ENCODE results near the gene ANKUB1.

ANKUB1 gene

DNA sequence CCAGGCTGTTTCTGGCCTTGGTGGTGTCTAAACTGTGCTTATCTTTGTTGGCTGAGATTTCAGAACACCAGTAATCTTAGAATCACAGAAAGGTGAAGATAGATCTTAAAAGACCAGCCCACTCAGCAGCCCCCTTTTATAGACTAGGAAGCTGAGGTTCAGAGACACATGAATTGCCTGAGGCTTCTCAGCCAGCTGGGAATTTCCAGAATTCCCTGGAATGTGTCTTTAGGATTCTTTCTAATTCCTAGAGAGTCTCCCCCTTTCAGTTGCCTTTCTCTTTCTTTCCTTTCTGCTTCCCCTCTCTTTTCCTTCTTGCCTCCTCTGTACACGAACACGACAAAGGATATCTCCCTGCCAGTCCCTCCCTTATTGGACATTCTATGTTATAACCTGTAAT is 19.5 kb downstream of the ANKUB1 start:
- no peak overlapping the region for H2AFZ ChIP-seq (ENCODE audit: low read depth, low read length)
- H3K9ac ChIP-seq (ENCODE audit: low read depth, low read length), result no peak overlapping the region
- no peaks in the 10 kb centered on the region for H3K4me1 ChIP-seq (ENCODE audit: insufficient read depth, low read length)
- ATAC-seq (ENCODE audit: insufficient read depth, low read depth) (no peak), DNase-seq (no peak)
- no peaks in the 10 kb centered on the region for H3K9me3 ChIP-seq (ENCODE audit: insufficient read depth, low read length, severe bottlenecking)
- no peak overlapping the region for H3K4me2 ChIP-seq (ENCODE audit: insufficient read depth, low read length)
- no peaks in the 10 kb centered on the region for H3K36me3 ChIP-seq (ENCODE audit: insufficient read depth, low read length)
- no peaks in the 10 kb centered on the region for H3K79me2 ChIP-seq (ENCODE audit: insufficient read depth, low read length)
- no peak overlapping the region for H3K27ac ChIP-seq (ENCODE audit: low read length)
- H4K20me1 ChIP-seq (ENCODE audit: insufficient read depth, low read length), result no peaks in the 10 kb centered on the region
- TF ChIP-seq, protein P1, sequence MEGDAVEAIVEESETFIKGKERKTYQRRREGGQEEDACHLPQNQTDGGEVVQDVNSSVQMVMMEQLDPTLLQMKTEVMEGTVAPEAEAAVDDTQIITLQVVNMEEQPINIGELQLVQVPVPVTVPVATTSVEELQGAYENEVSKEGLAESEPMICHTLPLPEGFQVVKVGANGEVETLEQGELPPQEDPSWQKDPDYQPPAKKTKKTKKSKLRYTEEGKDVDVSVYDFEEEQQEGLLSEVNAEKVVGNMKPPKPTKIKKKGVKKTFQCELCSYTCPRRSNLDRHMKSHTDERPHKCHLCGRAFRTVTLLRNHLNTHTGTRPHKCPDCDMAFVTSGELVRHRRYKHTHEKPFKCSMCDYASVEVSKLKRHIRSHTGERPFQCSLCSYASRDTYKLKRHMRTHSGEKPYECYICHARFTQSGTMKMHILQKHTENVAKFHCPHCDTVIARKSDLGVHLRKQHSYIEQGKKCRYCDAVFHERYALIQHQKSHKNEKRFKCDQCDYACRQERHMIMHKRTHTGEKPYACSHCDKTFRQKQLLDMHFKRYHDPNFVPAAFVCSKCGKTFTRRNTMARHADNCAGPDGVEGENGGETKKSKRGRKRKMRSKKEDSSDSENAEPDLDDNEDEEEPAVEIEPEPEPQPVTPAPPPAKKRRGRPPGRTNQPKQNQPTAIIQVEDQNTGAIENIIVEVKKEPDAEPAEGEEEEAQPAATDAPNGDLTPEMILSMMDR (IDR thresholded peaks at IDR 0.05; ENCODE audit: borderline replicate concordance, extremely low read depth, low read length, poor library complexity, severe bottlenecking), result no peak
- no peak for TF ChIP-seq EZH2 (IDR thresholded peaks at IDR 0.05; ENCODE audit: borderline replicate concordance, low read depth, low read length, severe bottlenecking)
- H3K4me3 ChIP-seq (ENCODE audit: low read depth in 1 of 2, low read length in 2 of 2), result no peak overlapping the region
- H3K27me3 ChIP-seq (ENCODE audit: insufficient read depth, low read length, poor library complexity), result peaks cover 19% of the 10 kb centered on the region

DNA sequence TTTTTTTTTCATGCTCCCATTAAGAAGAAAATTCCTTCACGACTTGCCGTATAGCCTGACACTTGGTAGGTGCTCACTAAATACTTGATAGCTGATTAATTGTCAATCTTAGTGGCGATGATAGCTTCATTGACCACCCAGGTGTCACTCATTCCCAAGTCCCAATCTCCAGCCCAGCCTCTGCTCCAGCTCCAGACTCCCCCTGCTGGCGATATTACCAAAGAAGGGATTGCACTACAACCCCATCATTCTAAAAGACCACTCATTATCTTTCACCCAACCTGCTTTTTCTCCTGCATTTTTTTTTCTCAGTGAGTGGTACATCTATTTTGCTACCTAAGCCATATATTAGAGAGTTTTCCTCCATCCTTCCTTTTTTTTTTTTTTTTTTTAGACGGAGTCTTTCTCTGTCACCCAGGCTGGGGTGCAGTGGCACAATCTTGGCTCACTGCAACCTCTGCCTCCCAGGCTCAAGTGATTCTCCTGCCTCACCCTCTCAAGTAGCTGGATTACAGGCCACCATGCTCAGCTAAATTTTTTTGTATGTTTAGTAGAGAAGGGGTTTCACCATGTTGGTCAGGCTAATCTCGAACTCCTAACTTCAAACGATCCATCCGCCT is 20.6 kb downstream of the ANKUB1 start:
- Histone ChIP-seq H3K4me1 (ENCODE audit: insufficient read depth, low read length) (no peaks in the 10 kb centered on the region), H3K4me3 (ENCODE audit: low read depth in 1 of 2, low read length in 2 of 2) (no peak overlapping the region), H3K9me3 (ENCODE audit: insufficient read depth, low read length, severe bottlenecking) (no peaks in the 10 kb centered on the region), H4K20me1 (ENCODE audit: insufficient read depth, low read length) (no peaks in the 10 kb centered on the region), H3K9ac (ENCODE audit: low read depth, low read length) (no peak overlapping the region), H3K27me3 (ENCODE audit: insufficient read depth, low read length, poor library complexity) (peaks cover 20% of the 10 kb centered on the region), H3K36me3 (ENCODE audit: insufficient read depth, low read length) (no peaks in the 10 kb centered on the region), H3K27ac (ENCODE audit: low read length) (no peak overlapping the region), H3K4me2 (ENCODE audit: insufficient read depth, low read length) (no peak overlapping the region), H3K79me2 (ENCODE audit: insufficient read depth, low read length) (no peaks in the 10 kb centered on the region), H2AFZ (ENCODE audit: low read depth, low read length) (no peak overlapping the region)
- TF ChIP-seq, protein P1 (IDR thresholded peaks at IDR 0.05; ENCODE audit: borderline replicate concordance, extremely low read depth, low read length, poor library complexity, severe bottlenecking), result peak; percentile 82
- TF ChIP-seq EZH2 (IDR thresholded peaks at IDR 0.05; ENCODE audit: borderline replicate concordance, low read depth, low read length, severe bottlenecking), result no peak
- peak; percentile 74 for ATAC-seq (ENCODE audit: insufficient read depth, low read depth)
- DNase-seq, result peak; percentile 47

DNA sequence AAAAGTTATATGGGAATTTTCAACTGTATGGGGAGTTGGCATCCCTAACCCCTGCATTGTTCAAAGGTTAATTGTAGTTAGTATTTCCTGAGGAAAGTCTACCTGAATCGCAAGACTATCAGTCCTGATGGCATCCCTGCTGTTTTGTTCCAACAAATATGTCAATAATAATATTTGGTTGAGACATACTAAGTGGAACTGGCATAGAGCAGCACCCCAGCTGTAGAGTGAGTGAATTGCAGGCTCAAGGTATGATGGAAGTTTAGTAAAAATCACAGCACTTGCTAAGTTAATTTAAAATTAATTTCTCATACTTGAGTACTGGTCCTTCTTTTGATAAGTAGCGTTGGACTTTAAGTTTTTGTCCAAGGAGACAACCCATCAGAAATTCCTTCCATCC is 22.1 kb downstream of the ANKUB1 start:
- Histone ChIP-seq H3K27me3 (ENCODE audit: insufficient read depth, low read length, poor library complexity) (peaks cover 15% of the 10 kb centered on the region), H3K9me3 (ENCODE audit: insufficient read depth, low read length, severe bottlenecking) (no peaks in the 10 kb centered on the region), H3K4me1 (ENCODE audit: insufficient read depth, low read length) (no peaks in the 10 kb centered on the region), H4K20me1 (ENCODE audit: insufficient read depth, low read length) (no peaks in the 10 kb centered on the region), H3K4me3 (ENCODE audit: low read depth in 1 of 2, low read length in 2 of 2) (no peak overlapping the region), H3K4me2 (ENCODE audit: insufficient read depth, low read length) (no peak overlapping the region), H3K36me3 (ENCODE audit: insufficient read depth, low read length) (no peaks in the 10 kb centered on the region), H3K27ac (ENCODE audit: low read length) (no peak overlapping the region), H3K9ac (ENCODE audit: low read depth, low read length) (no peak overlapping the region), H2AFZ (ENCODE audit: low read depth, low read length) (no peak overlapping the region), H3K79me2 (ENCODE audit: insufficient read depth, low read length) (no peaks in the 10 kb centered on the region)
- TF ChIP-seq EZH2 (IDR thresholded peaks at IDR 0.05; ENCODE audit: borderline replicate concordance, low read depth, low read length, severe bottlenecking), result no peak
- TF ChIP-seq, protein P1 (IDR thresholded peaks at IDR 0.05; ENCODE audit: borderline replicate concordance, extremely low read depth, low read length, poor library complexity, severe bottlenecking), result no peak
- no peak for DNase-seq
- no peak for ATAC-seq (ENCODE audit: insufficient read depth, low read depth)
